ENCODE results near the gene PCSK2.

PCSK2 gene

GRCh38 chr20:17430125-17430950 lies 203.5 kb downstream of the PCSK2 start:
- Histone ChIP-seq H3K4me3 (replicated peaks; ENCODE audit: low read depth, low read length) (no peak overlapping the region), H3K36me3 (ENCODE audit: control insufficient read depth, insufficient read depth, low read length) (no peaks in the 10 kb centered on the region), H3K27me3 (replicated peaks; ENCODE audit: control insufficient read depth, insufficient read depth, low read length) (no peaks in the 10 kb centered on the region)
- no peak for DNase-seq (ENCODE audit: extremely low read depth, insufficient read length)
- TF ChIP-seq, protein P1, sequence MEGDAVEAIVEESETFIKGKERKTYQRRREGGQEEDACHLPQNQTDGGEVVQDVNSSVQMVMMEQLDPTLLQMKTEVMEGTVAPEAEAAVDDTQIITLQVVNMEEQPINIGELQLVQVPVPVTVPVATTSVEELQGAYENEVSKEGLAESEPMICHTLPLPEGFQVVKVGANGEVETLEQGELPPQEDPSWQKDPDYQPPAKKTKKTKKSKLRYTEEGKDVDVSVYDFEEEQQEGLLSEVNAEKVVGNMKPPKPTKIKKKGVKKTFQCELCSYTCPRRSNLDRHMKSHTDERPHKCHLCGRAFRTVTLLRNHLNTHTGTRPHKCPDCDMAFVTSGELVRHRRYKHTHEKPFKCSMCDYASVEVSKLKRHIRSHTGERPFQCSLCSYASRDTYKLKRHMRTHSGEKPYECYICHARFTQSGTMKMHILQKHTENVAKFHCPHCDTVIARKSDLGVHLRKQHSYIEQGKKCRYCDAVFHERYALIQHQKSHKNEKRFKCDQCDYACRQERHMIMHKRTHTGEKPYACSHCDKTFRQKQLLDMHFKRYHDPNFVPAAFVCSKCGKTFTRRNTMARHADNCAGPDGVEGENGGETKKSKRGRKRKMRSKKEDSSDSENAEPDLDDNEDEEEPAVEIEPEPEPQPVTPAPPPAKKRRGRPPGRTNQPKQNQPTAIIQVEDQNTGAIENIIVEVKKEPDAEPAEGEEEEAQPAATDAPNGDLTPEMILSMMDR (IDR thresholded peaks at IDR 0.05; ENCODE audit: insufficient read depth, low read length, poor library complexity, severe bottlenecking): no peak

DNA sequence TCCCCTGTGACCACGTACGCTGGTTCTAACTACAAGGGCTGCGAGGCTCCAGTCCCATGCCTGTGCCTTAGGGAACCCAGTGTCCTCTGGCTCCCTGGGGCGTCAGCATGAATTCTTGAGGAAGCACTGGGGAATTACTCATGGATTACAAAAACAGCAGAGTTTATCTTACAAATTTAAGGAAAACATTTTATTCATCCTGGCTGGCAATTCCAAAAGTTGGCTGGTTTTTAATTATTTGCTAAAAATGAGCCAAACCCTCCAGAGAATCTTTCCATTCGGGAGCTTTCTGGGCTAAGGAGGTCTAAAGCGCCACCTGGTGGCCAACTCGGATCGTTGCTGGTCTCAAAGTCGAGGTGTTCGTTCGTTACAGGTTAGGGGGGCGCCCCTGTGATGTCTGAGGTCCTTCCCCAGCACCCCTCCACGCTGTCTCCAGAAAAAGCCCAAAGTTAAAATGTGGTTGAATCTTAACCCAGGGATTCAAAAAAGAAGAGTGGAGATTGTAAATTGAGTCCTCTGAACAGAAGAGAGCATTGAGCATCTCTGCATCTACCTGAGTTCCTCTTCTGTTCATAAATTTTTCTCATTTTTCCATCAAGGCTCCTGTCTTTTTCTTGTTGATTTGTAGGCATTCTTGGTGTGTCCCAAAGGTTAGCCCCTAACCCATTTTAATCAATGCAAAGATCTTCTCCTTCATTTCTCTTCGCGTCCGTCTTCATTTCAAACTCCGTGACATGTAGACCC lies 205.0 kb downstream of the PCSK2 start:
- no peaks in the 10 kb centered on the region for H3K27me3 ChIP-seq (replicated peaks; ENCODE audit: control insufficient read depth, insufficient read depth, low read length)
- H3K4me3 ChIP-seq (replicated peaks; ENCODE audit: low read depth, low read length): no peak overlapping the region

DNA sequence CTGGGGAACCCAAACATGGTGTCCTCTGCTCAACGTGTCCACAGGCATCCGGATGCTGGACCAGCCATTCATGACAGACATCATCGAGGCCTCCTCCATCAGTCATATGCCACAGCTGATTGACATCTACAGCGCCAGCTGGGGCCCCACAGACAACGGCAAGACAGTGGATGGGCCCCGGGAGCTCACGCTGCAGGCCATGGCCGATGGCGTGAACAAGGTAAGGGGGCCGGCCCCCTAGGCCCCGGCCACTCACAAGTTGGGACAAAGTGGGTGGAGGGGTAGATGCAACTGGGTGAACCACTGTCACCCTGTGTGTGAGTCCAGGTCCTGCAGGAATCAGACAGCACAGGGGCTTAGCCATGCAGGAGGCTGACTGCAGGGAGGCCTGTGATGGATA lies 209.8 kb downstream of the PCSK2 start:
- no peaks in the 10 kb centered on the region for H3K36me3 ChIP-seq (ENCODE audit: control insufficient read depth, insufficient read depth, low read length)
- no peak overlapping the region for H3K4me3 ChIP-seq (replicated peaks; ENCODE audit: low read depth, low read length)
- DNase-seq (ENCODE audit: extremely low read depth, insufficient read length): no peak
- TF ChIP-seq, protein P1 (IDR thresholded peaks at IDR 0.05; ENCODE audit: insufficient read depth, low read length, poor library complexity, severe bottlenecking): no peak
- peaks cover 2% of the 10 kb centered on the region; the same call in 1 of the 2 replicates for H3K27me3 ChIP-seq (replicated peaks; ENCODE audit: control insufficient read depth, insufficient read depth, low read length)

More for the DNA sequence above, 205.0 kb downstream of the PCSK2 start:
- TF ChIP-seq, protein P1 (IDR thresholded peaks at IDR 0.05; ENCODE audit: insufficient read depth, low read length, poor library complexity, severe bottlenecking): peak; percentile 85
- DNase-seq (ENCODE audit: extremely low read depth, insufficient read length): no peak
- H3K36me3 ChIP-seq (ENCODE audit: control insufficient read depth, insufficient read depth, low read length): no peaks in the 10 kb centered on the region

DNA sequence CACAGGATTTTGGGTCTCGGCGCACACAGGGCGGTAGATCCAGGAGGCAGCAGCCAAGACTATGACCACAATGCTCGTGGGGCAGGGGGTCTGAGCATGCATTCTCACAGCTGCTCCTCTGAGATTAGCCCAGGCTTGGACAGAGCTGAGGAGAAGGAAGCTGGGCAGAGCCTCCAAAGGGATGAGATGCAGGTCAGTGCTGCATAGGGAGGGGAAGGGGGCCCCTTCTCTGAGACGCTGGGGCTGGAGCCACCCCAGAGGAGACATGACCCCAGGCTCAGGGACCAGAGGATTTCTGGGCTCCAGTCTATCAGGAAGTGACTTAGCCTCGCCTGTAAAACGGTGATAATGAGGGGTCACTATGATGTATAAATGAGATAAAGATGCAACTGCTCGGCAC lies 210.4 kb downstream of the PCSK2 start:
- Histone ChIP-seq H3K36me3 (ENCODE audit: control insufficient read depth, insufficient read depth, low read length) (no peaks in the 10 kb centered on the region), H3K4me3 (replicated peaks; ENCODE audit: low read depth, low read length) (no peak overlapping the region), H3K27me3 (replicated peaks; ENCODE audit: control insufficient read depth, insufficient read depth, low read length) (peaks cover 2% of the 10 kb centered on the region; the same call in 1 of the 2 replicates)
- no peak for DNase-seq (ENCODE audit: extremely low read depth, insufficient read length)
- TF ChIP-seq, protein P1 (IDR thresholded peaks at IDR 0.05; ENCODE audit: insufficient read depth, low read length, poor library complexity, severe bottlenecking): no peak

GRCh38 chr20:17438436-17439039 lies 211.7 kb downstream of the PCSK2 start:
- H3K4me3 ChIP-seq (replicated peaks; ENCODE audit: low read depth, low read length): no peak overlapping the region
- DNase-seq (ENCODE audit: extremely low read depth, insufficient read length): no peak
- H3K36me3 ChIP-seq (ENCODE audit: control insufficient read depth, insufficient read depth, low read length): no peaks in the 10 kb centered on the region
- peaks cover 2% of the 10 kb centered on the region; the same call in 1 of the 2 replicates for H3K27me3 ChIP-seq (replicated peaks; ENCODE audit: control insufficient read depth, insufficient read depth, low read length)
- TF ChIP-seq, protein P1 (IDR thresholded peaks at IDR 0.05; ENCODE audit: insufficient read depth, low read length, poor library complexity, severe bottlenecking): no peak
